ENCODE data around the gene THSD4.

GRCh38 chr15:71413419-71413818 lies 298.1 kb downstream of the THSD4 start:
- no peak for TF ChIP-seq POLR2AphosphoS5 (IDR thresholded peaks at IDR 0.05)
- no peak for TF ChIP-seq CTCF (IDR thresholded peaks at IDR 0.05)
- no peak for TF ChIP-seq POLR2A (IDR thresholded peaks at IDR 0.05)
- TF ChIP-seq EP300 (IDR thresholded peaks at IDR 0.05) = no peak

Measured in sigmoid colon (tissue), 4 donors.